Endothelial cell of umbilical vein (primary cell): ENCODE results near the gene COG4. TPM values are rescaled to one million over a fixed set of nuclear protein-coding genes. Genes with fewer than 3 reads are reported as not detected.
A peak's percentile ranks its signal among the peaks of the same experiment; 100 is the strongest.

Source experiments
- BruUV-seq: library from RNA; stranded (reverse); fragments of 400-500 nt; replicated peaks from 2 replicates; lab custom pipeline; 2021; lab: Mats Ljungman, UMichigan
- CTCF ChIA-PET: fragments of 300-600, 350-600 bp; sonication (Branson Sonifier 250); formaldehyde crosslinking; loops from one replicate; lab custom pipeline; 2021; ENCODE audit warnings: antibody characterized with exemption, inconsistent platforms; lab: Charles Lee
- POLR2A ChIA-PET: fragments of 300-600, 350-600 bp; sonication (Branson Sonifier 250); formaldehyde crosslinking; loops from one replicate; lab custom pipeline; 2021; ENCODE audit warnings: antibody characterized with exemption, inconsistent platforms; lab: Charles Lee
- DNase-seq: peaks from one replicate; pipeline ENCODE4 v3.0.0-alpha.2; 2011; ENCODE audit warnings: low read depth, low spot score
- FAIRE-seq: peaks from 2 replicates; lab custom pipeline; 2011; peaks lifted over from hg19 to GRCh38; lab: Jason Lieb, UNC
- H2AFZ ChIP-seq: 2 replicates; pipeline ENCODE4 v1.6.0; 2012; ENCODE audit warnings: low read depth, low read length, control low read depth, inconsistent platforms
- H3K27ac ChIP-seq: 2 replicates; pipeline ENCODE4 v1.5.1; 2011; ENCODE audit warnings: low read depth, mild to moderate bottlenecking, control low read depth, low read length, moderate library complexity; ENCODE audit not compliant: insufficient read depth
- H3K27me3 ChIP-seq, 2 experiments: 2 replicates each; pipeline versions ENCODE4 v1.6.0 to v1.6.1; 2011; ENCODE audit warnings: low read length in 2 of 2, mixed read lengths in 1 of 2; ENCODE audit not compliant: control insufficient read depth in 2 of 2, insufficient read depth in 2 of 2
- H3K36me3 ChIP-seq, 2 experiments: 2 replicates in 1 of 2; 3 replicates in 1 of 2; pipeline ENCODE4 v1.5.1; 2011; ENCODE audit warnings: low read length in 2 of 2, mild to moderate bottlenecking in 1 of 2, moderate library complexity in 1 of 2; ENCODE audit not compliant: control insufficient read depth in 2 of 2, insufficient read depth in 2 of 2; ENCODE audit errors: extremely low read depth in 1 of 2
- H3K4me1 ChIP-seq: 3 replicates; pipeline ENCODE4 v1.5.1; 2011; ENCODE audit warnings: mild to moderate bottlenecking, low read length; ENCODE audit not compliant: control insufficient read depth, insufficient read depth; ENCODE audit errors: extremely low read depth
- H3K4me2 ChIP-seq: 2 replicates; pipeline ENCODE4 v1.6.1; 2011; ENCODE audit warnings: low read length, control low read depth, mixed read lengths; ENCODE audit not compliant: insufficient read depth
- H3K4me3 ChIP-seq, 3 experiments: fragments of 200-600 bp in 1 of 3; sonication (generic), shearing (Covaris generic) in 1 of 3; replicated peaks in 1 of 3; 2 replicates each; pipeline ENCODE4 v1.5.1; 2011 to 2016; ENCODE audit warnings: control low read depth in 3 of 3, low read length in 3 of 3, mild to moderate bottlenecking in 2 of 3, inconsistent platforms in 1 of 3, low read depth in 1 of 3, moderate library complexity in 1 of 3; ENCODE audit not compliant: insufficient read depth in 1 of 3
- H3K79me2 ChIP-seq: 2 replicates; pipeline ENCODE4 v1.6.0; 2012; ENCODE audit warnings: low read length, inconsistent platforms; ENCODE audit not compliant: control insufficient read depth, insufficient read depth
- H3K9ac ChIP-seq: replicated peaks from 2 replicates; pipeline ENCODE3; 2011; ENCODE audit warnings: low read length, control low read depth; ENCODE audit not compliant: insufficient read depth; ENCODE audit errors: extremely low read depth
- H3K9me1 ChIP-seq: replicated peaks from 3 replicates; pipeline ENCODE4 v1.6.0; 2011; ENCODE audit warnings: mild to moderate bottlenecking, low read length; ENCODE audit not compliant: control insufficient read depth, insufficient read depth; ENCODE audit errors: extremely low read depth
- H3K9me3 ChIP-seq: replicated peaks from 2 replicates; pipeline ENCODE4 v1.5.1; 2012; ENCODE audit warnings: low read length, inconsistent platforms; ENCODE audit not compliant: control insufficient read depth, insufficient read depth
- H4K20me1 ChIP-seq: replicated peaks from 2 replicates; pipeline ENCODE3; 2011; ENCODE audit warnings: mild to moderate bottlenecking, low read length; ENCODE audit not compliant: control insufficient read depth, insufficient read depth; ENCODE audit errors: extremely low read depth
- CTCF ChIP-seq, 2 donors: IDR thresholded peaks; 1 replicate in 1 of 2; 2 replicates in 1 of 2; pipeline ENCODE4 v1.5.1; 2011; ENCODE audit warnings: low read length in 2 of 2, mild to moderate bottlenecking in 2 of 2, moderate library complexity in 2 of 2, control low read depth in 1 of 2, inconsistent platforms in 1 of 2, low read depth in 1 of 2; ENCODE audit not compliant: insufficient read depth in 1 of 2; ENCODE audit errors: extremely low read depth in 1 of 2
- EZH2 ChIP-seq: IDR thresholded peaks from 2 replicates; pipeline ENCODE4 v1.6.1; 2012; ENCODE audit warnings: borderline replicate concordance, low read depth, mild to moderate bottlenecking, moderate library complexity, low read length, inconsistent platforms; ENCODE audit not compliant: severe bottlenecking
- FOS ChIP-seq: IDR thresholded peaks from 2 replicates; pipeline ENCODE4 v1.6.1; 2011; ENCODE audit warnings: mild to moderate bottlenecking, low read length, moderate library complexity, borderline replicate concordance; ENCODE audit not compliant: insufficient read depth
- GATA2 ChIP-seq: IDR thresholded peaks from 2 replicates; pipeline ENCODE4 v1.7.0; 2011; ENCODE audit warnings: low read depth, mild to moderate bottlenecking, moderate library complexity, mixed read lengths, low read length; ENCODE audit not compliant: insufficient read length, insufficient read depth
- JUN ChIP-seq: IDR thresholded peaks from 2 replicates; pipeline ENCODE4 v1.6.1; 2011; ENCODE audit warnings: borderline replicate concordance, low read depth; ENCODE audit not compliant: insufficient read length, insufficient read depth
- MYC ChIP-seq: IDR thresholded peaks from one replicate; pipeline ENCODE4 v1.6.1; 2011; ENCODE audit warnings: mild to moderate bottlenecking, low read depth, low read length
- POLR2A ChIP-seq: IDR thresholded peaks from 2 replicates; pipeline ENCODE4 v1.6.1; 2012; ENCODE audit warnings: low read depth, mild to moderate bottlenecking, control low read depth, low read length
- POLR2AphosphoS5 ChIP-seq: IDR thresholded peaks from 2 replicates; pipeline ENCODE4 v1.6.1; 2012; ENCODE audit warnings: low read depth, mild to moderate bottlenecking, control low read depth, low read length, moderate library complexity; ENCODE audit not compliant: insufficient read depth
- dilution Hi-C: fragments of 300-500 bp; cut with MboI; formaldehyde crosslinking; loops from one replicate; pipeline ENCODE4 v1.15.0; 2019; ENCODE audit warnings: low sequenced_read_pairs; ENCODE audit not compliant: extremely low pct_ligation_motif_present
- intact Hi-C: fragments of 100-400 bp; cut with micrococcal nuclease; formaldehyde crosslinking; loops from one replicate; pipeline ENCODE4 v1.10.0; 2022
- polyA plus RNA-seq, 4 experiments: library from polyadenylated mRNA; depleted of rRNA in 3 of 4; stranded (reverse) in 3 of 4; unstranded in 1 of 4; fragments of >200 nt; gene quantifications; 2 replicates each; pipeline versions ENCODE4 v1.2.1 to v1.2.3, GENCODE V29; 2011 to 2012; ENCODE audit warnings: missing spikeins in 1 of 4
- total RNA-seq: library from RNA; stranded (reverse); gene quantifications from 2 replicates; pipeline ENCODE4 v1.2.3, GENCODE V29; 2021
- TF ChIP-seq, protein P1 (sequence below): IDR thresholded peaks from 2 replicates; pipeline ENCODE4 v1.6.1; 2011; ENCODE audit not compliant: insufficient read depth, insufficient read length

Gene COG4
- total and polyA plus RNA-seq, 2 donors (not counting 3 experiments of a cell fraction or from before 2014, with no cell fraction given): 53.7 to 61.2 TPM

GRCh38 chr16:70453892-70454221 is 69.5 kb downstream of the COG4 start:
- dilution Hi-C loops: no loop called here
- Histone ChIP-seq H3K27me3 (no peaks in the 10 kb centered on the region), H2AFZ (peak overlapping the region; percentile 96), H4K20me1 (no peaks in the 10 kb centered on the region), H3K36me3 (no peaks in the 10 kb centered on the region), H3K9me3 (no peaks in the 10 kb centered on the region), H3K4me2 (peak overlapping the region; percentile 98), H3K4me3 (peak overlapping the region; percentile 72 to 95 (median 89)), H3K9ac (peak overlapping the region; percentile 99), H3K79me2 (no peaks in the 10 kb centered on the region), H3K9me1 (no peaks in the 10 kb centered on the region), H3K27ac (peak overlapping the region; percentile 100), H3K4me1 (peaks cover 6% of the 10 kb centered on the region)
- DNase-seq: no peak
- ChIA-PET CTCF (interaction anchor here (0.6 to 2.8 kb wide), 9 partner anchors 10 to 84 kb away, joined by 3 to 12 read pairs (median 4); no protein-coding TSS in a partner anchor), POLR2A (interaction anchor here (0.6 to 0.7 kb wide), 3 partner anchors 43 to 291 kb away, joined by 3 to 6 read pairs (median 3); no protein-coding TSS in a partner anchor)
- no peak for FAIRE-seq
- BruUV-seq: TSS peak; percentile 34
- intact Hi-C loops: loop anchor here (1.0 kb wide), 4 partner anchors 15 to 73 kb away; partner anchors contain the start of gene ST3GAL2
- TF ChIP-seq POLR2A (no peak), CTCF (IDR thresholded peaks at IDR 0.05; ENCODE audit: extremely low read depth in 1 of 2, insufficient read depth in 1 of 2, low read depth in 1 of 2, low read length in 2 of 2) (no peak), JUN (no peak), POLR2AphosphoS5 (peak; percentile 3), GATA2 (no peak), EZH2 (no peak), FOS (no peak), MYC (no peak)
- TF ChIP-seq, protein P1, sequence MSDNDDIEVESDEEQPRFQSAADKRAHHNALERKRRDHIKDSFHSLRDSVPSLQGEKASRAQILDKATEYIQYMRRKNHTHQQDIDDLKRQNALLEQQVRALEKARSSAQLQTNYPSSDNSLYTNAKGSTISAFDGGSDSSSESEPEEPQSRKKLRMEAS: no peak
